Prostate gland (tissue), 2 donors: ENCODE data around the gene FAM200C.

ENCODE experiments used
- CTCF ChIP-seq, 4 experiments: fragments of 200-600 bp in 2 of 4; fragments of 450-650 bp in 2 of 4; sonication (generic) in 2 of 4; IDR thresholded peaks; 1 replicate in 3 of 4; 2 replicates in 1 of 4; pipeline ENCODE4 v1.5.1; 2016 to 2019; ENCODE audit warnings: antibody characterized with exemption in 4 of 4, mild to moderate bottlenecking in 2 of 4, moderate library complexity in 2 of 4
- POLR2A ChIP-seq: fragments of 450-650 bp; IDR thresholded peaks from one replicate; pipeline ENCODE4 v1.6.1; 2016; ENCODE audit warnings: antibody characterized with exemption, mild to moderate bottlenecking
- POLR2AphosphoS5 ChIP-seq: sonication (generic); formaldehyde crosslinking; IDR thresholded peaks from one replicate; pipeline ENCODE4 v1.6.1; 2017; ENCODE audit warnings: antibody characterized with exemption

- TF ChIP-seq POLR2A: no peak
- no peak for TF ChIP-seq CTCF (IDR thresholded peaks at IDR 0.05)
- no peak for TF ChIP-seq POLR2AphosphoS5
Measured at GRCh38 chr5:160449458-160449857, 49.6 kb upstream of the FAM200C start.
